ENCODE data around the gene ARRDC4. TPM values are rescaled to one million over a fixed set of nuclear protein-coding genes. Genes with fewer than 3 reads are reported as not detected.

The ARRDC4 gene
- total and polyA plus RNA-seq, 2 experiments from 2014 or later, result 24.7 to 35.2 TPM

DNA sequence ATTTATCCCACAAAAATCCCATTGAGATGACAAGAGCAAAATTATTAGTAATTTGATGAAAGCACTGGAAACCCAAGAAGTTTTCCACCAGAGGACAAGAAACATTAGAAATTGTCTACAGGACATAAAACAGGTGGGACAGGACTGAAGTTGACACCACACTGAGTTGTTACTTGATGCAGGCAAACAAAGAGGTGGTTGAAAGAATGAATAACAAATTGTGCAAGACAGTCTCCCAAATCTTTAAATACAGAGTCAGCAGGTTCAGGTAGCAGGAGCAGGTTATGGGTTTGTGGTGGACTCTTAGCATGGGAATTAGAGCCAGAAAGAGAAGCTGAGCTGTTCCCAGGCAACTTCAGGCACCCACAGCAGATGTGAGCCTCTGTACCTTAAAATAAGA lies 30.3 kb upstream of the ARRDC4 start:
- Histone ChIP-seq H3K36me3 (no peaks in the 10 kb centered on the region), H3K27me3 (no peaks in the 10 kb centered on the region), H3K4me1 (ENCODE audit: low read depth) (no peaks in the 10 kb centered on the region), H3K9me3 (ENCODE audit: low read depth) (no peaks in the 10 kb centered on the region), H3K4me3 (no peak overlapping the region), H3K27ac (no peak overlapping the region)
- TF ChIP-seq, protein P1, sequence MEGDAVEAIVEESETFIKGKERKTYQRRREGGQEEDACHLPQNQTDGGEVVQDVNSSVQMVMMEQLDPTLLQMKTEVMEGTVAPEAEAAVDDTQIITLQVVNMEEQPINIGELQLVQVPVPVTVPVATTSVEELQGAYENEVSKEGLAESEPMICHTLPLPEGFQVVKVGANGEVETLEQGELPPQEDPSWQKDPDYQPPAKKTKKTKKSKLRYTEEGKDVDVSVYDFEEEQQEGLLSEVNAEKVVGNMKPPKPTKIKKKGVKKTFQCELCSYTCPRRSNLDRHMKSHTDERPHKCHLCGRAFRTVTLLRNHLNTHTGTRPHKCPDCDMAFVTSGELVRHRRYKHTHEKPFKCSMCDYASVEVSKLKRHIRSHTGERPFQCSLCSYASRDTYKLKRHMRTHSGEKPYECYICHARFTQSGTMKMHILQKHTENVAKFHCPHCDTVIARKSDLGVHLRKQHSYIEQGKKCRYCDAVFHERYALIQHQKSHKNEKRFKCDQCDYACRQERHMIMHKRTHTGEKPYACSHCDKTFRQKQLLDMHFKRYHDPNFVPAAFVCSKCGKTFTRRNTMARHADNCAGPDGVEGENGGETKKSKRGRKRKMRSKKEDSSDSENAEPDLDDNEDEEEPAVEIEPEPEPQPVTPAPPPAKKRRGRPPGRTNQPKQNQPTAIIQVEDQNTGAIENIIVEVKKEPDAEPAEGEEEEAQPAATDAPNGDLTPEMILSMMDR (IDR thresholded peaks at IDR 0.05; ENCODE audit: low read depth, low read length), result no peak
- DNase-seq (ENCODE audit: low read depth in 1 of 2, low spot score in 1 of 2), result no peak

DNA sequence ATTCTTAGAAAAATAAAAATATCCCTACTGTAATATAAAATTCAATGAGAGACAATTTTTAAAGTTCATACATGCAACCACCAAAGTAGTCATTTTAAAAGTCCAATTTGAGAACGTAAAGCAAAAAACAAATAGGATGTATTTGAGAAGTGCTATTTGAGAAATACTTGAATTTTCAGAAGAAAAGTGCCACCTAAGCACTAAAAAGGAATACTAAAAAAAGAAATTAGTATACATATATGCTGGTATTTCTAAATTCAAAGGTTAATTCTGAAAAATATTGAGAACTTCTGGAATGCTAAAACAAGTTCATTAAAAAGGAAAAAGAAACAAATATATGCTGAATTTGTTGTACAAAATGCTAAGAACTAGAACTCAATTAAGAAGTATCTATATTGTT lies 29.2 kb upstream of the ARRDC4 start:
- no peaks in the 10 kb centered on the region for H3K27me3 ChIP-seq
- TF ChIP-seq, protein P1 (IDR thresholded peaks at IDR 0.05; ENCODE audit: low read depth, low read length), result no peak
- H3K4me3 ChIP-seq, result no peak overlapping the region
- H3K4me1 ChIP-seq (ENCODE audit: low read depth), result no peaks in the 10 kb centered on the region
- no peak overlapping the region for H3K27ac ChIP-seq
- no peak for DNase-seq (ENCODE audit: low read depth in 1 of 2, low spot score in 1 of 2)
- no peaks in the 10 kb centered on the region for H3K36me3 ChIP-seq
- H3K9me3 ChIP-seq (ENCODE audit: low read depth), result no peaks in the 10 kb centered on the region

DNA sequence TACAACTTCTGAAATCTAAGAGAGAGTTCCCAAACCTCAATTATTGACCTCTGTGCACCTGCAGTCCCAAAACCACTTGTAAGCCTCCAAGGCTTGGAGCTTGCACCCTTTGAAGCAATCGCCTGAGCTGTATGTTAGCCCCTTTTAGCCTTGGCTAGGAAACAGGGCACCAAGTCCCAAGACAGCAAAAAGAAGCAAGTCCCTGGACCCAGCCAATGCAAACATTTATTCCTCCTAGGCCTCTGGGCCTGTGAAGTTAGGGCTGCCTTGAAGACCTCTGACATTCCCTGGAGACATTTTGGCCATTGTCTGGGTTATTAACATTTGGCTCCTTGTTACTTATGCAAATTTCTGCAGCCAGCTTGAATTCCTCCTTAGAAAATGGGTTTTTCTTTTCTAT lies 26.9 kb upstream of the ARRDC4 start:
- TF ChIP-seq, protein P1 (IDR thresholded peaks at IDR 0.05; ENCODE audit: low read depth, low read length), result no peak
- no peaks in the 10 kb centered on the region for H3K9me3 ChIP-seq (ENCODE audit: low read depth)
- no peaks in the 10 kb centered on the region for H3K4me1 ChIP-seq (ENCODE audit: low read depth)
- no peaks in the 10 kb centered on the region for H3K27me3 ChIP-seq
- no peaks in the 10 kb centered on the region for H3K36me3 ChIP-seq
- DNase-seq (ENCODE audit: low read depth in 1 of 2, low spot score in 1 of 2), result no peak
- no peak overlapping the region for H3K27ac ChIP-seq
- H3K4me3 ChIP-seq, result no peak overlapping the region

DNA sequence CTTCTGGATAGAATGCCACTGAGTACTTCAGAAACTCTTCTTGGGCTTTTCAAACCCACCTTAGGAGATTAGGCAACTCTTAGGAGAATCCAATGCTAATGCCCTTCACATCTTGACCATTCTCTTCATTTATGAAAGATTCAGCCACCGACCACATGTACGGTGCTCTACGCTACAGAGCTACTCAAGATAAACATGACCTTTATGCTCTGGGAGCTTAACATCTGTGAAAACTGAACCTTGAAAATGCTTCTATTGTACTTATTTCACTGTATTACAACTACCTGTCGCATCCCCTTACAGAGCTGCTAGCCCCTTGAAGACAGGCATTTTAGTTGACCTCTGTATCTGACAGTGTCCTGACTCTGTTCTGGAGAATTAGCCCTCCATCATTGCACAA lies 19.5 kb upstream of the ARRDC4 start:
- Histone ChIP-seq H3K4me1 (ENCODE audit: low read depth) (no peaks in the 10 kb centered on the region), H3K27me3 (no peaks in the 10 kb centered on the region), H3K27ac (no peak overlapping the region), H3K4me3 (no peak overlapping the region), H3K36me3 (no peaks in the 10 kb centered on the region), H3K9me3 (ENCODE audit: low read depth) (no peaks in the 10 kb centered on the region)
- DNase-seq (ENCODE audit: low read depth in 1 of 2, low spot score in 1 of 2), result no peak
- TF ChIP-seq, protein P1 (IDR thresholded peaks at IDR 0.05; ENCODE audit: low read depth, low read length), result no peak

DNA sequence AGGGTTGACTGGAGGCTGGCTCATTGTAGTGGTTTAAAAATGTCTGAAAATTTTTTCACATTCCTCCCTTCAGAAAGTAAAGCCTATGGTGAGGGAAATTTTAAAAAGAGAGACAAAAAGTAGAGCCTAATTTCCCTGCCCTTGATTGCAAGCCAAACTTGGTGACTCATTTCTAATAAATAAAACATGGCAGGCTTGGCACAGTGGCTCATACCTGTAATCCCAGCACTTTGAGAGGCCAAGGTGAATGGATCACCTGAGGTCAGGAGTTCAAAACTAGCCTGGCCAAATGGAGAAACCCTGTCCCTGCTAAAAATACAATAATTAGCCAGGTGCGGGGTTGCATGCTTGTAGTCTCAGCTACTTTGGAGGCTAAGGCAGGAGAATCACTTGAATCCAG lies 18.9 kb upstream of the ARRDC4 start:
- Histone ChIP-seq H3K4me1 (ENCODE audit: low read depth) (no peaks in the 10 kb centered on the region), H3K9me3 (ENCODE audit: low read depth) (no peaks in the 10 kb centered on the region), H3K27ac (no peak overlapping the region), H3K4me3 (no peak overlapping the region), H3K27me3 (no peaks in the 10 kb centered on the region), H3K36me3 (no peaks in the 10 kb centered on the region)
- no peak for DNase-seq (ENCODE audit: low read depth in 1 of 2, low spot score in 1 of 2)
- TF ChIP-seq, protein P1 (IDR thresholded peaks at IDR 0.05; ENCODE audit: low read depth, low read length), result no peak

DNA sequence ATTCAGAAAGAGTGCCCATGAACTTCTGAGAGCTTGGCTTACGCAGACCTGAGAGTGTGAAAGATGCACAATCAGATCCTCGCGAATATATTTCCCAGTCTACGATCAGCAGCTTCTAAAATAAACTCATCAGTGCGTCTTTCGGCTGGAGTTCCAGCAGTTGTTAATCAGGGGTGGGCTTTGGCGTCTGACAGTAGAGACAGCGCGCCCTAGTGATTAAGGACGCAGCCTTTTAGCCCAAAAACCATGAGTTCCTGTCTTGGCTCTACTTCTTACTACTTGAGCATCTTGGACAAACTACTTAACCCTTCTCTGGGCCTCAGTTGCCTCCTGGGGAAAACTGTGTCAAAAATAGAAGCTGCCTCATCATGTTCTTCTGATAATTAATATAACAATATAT lies 15.8 kb upstream of the ARRDC4 start:
- H3K27me3 ChIP-seq, result no peaks in the 10 kb centered on the region
- no peaks in the 10 kb centered on the region for H3K36me3 ChIP-seq
- no peak overlapping the region for H3K27ac ChIP-seq
- TF ChIP-seq, protein P1 (IDR thresholded peaks at IDR 0.05; ENCODE audit: low read depth, low read length), result no peak
- no peak overlapping the region for H3K4me3 ChIP-seq
- DNase-seq (ENCODE audit: low read depth in 1 of 2, low spot score in 1 of 2), result no peak
- H3K9me3 ChIP-seq (ENCODE audit: low read depth), result no peaks in the 10 kb centered on the region
- H3K4me1 ChIP-seq (ENCODE audit: low read depth), result no peaks in the 10 kb centered on the region

Measured in cardiac muscle cell (in vitro differentiated cells and primary cell).